Measurements from ENCODE around the gene SLC41A2. TPM values are rescaled to one million over a fixed set of nuclear protein-coding genes. Genes with fewer than 3 reads are reported as not detected.
"Not testable (repeated sequence)": the region's sequence is repeated elsewhere in the genome, so short reads cannot be mapped to it uniquely, and the experiment has no call there.

Gene SLC41A2
- total and polyA plus RNA-seq, 4 experiments from 2014 or later: 0.07 to 3.7 (median 2.0) TPM

DNA sequence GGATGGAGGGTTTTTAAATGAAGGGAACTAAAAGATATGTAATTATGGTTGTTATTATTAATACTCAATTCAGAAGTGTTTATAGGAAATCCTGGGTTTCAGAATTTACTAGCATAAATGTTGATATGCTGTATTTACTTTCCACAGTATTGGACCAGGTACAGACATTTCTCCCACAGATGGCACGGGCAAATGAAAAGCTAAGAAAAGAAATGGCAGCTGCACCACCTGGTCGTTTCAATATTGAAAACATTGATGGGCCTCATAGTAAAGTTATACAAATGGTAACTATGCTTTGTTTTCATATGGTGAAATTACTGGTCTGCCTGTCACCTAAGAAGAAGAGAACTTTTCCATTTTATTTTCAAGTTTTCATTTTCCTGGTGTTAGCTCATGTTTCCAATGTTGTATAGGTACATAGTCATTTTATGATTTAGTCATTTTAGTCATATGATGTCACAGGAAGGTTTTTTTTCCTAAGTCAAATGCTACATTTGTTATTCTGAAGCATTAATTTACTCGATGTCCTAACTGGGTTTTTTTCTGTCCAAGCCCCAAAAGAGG, 33.6 kb upstream of the SLC41A2 start:
- intact Hi-C loops (cut with micrococcal nuclease): no loop called here
- Mint-ChIP-seq H3K9me3 (no peaks in the 10 kb centered on the region), H3K4me1 (peaks cover 16 to 28% (median 20%) of the 10 kb centered on the region in 4 donors), H3K4me3 (no peak overlapping the region), H3K36me3 (peaks cover 67 to 79% of the 10 kb centered on the region in 2 donors), H3K27ac (no peak overlapping the region), H3K27me3 (no peaks in the 10 kb centered on the region)
- Histone ChIP-seq H3K27ac (ENCODE audit: low read depth, low read length) (no peak overlapping the region), H3K27me3 (ENCODE audit: insufficient read depth, low read length) (no peaks in the 10 kb centered on the region), H3K4me3 (ENCODE audit: low read length in 2 of 2) (no peak overlapping the region), H3K36me3 (ENCODE audit: insufficient read depth, low read length) (peaks cover 27% of the 10 kb centered on the region), H3K4me1 (ENCODE audit: insufficient read depth, low read length) (peaks cover 18% of the 10 kb centered on the region), H3K9me3 (ENCODE audit: control insufficient read depth in 1 of 2, low read length in 2 of 2) (no peaks in the 10 kb centered on the region)
- POLR2A ChIA-PET (ENCODE audit: partially characterized antibody): no interaction called here
- DNase-seq: no peak
- CTCF ChIA-PET (ENCODE audit: partially characterized antibody): no interaction called here

DNA sequence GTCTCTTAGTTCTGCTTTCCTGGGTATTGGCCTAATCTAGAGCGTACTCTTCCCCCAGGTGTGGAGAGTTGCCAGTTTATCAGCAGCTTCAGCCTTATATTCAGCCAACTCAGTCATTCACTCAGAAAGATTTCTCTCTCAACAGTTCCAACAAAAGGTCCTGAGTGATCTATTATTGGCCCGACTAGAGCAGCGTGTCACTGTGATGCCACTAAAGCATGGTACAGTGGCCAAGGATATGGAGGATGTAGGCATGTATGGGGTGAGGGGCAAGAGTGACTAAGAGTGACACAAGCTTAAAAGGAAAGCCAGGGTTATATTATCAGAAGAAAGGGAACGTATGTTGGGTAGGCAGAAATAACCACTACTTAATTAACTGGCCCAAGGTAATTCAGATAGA, 32.9 kb upstream of the SLC41A2 start:
- no peaks in the 10 kb centered on the region for H3K9me3 Mint-ChIP-seq
- ChIA-PET POLR2A (ENCODE audit: partially characterized antibody) (no interaction called here), CTCF (ENCODE audit: partially characterized antibody) (interaction anchor here (1.2 kb wide), 1 partner anchor 11 kb away, joined by 3 read pairs; no protein-coding TSS in a partner anchor)
- no peaks in the 10 kb centered on the region for H3K27me3 Mint-ChIP-seq
- no peak overlapping the region for H3K4me3 ChIP-seq (ENCODE audit: low read length in 2 of 2)
- no peaks in the 10 kb centered on the region for H3K9me3 ChIP-seq (ENCODE audit: control insufficient read depth in 1 of 2, low read length in 2 of 2)
- no peaks in the 10 kb centered on the region for H3K27me3 ChIP-seq (ENCODE audit: insufficient read depth, low read length)
- H3K4me1 Mint-ChIP-seq: peaks cover 20 to 35% (median 22%) of the 10 kb centered on the region in 4 donors
- DNase-seq: no peak
- intact Hi-C loops (cut with micrococcal nuclease): no loop called here
- peaks cover 27% of the 10 kb centered on the region for H3K36me3 ChIP-seq (ENCODE audit: insufficient read depth, low read length)
- H3K27ac ChIP-seq (ENCODE audit: low read depth, low read length): no peak overlapping the region
- H3K36me3 Mint-ChIP-seq: peaks cover 64 to 75% of the 10 kb centered on the region in 2 donors
- H3K4me1 ChIP-seq (ENCODE audit: insufficient read depth, low read length): peaks cover 20% of the 10 kb centered on the region
- H3K4me3 Mint-ChIP-seq: no peak overlapping the region
- H3K27ac Mint-ChIP-seq: no peak overlapping the region

DNA sequence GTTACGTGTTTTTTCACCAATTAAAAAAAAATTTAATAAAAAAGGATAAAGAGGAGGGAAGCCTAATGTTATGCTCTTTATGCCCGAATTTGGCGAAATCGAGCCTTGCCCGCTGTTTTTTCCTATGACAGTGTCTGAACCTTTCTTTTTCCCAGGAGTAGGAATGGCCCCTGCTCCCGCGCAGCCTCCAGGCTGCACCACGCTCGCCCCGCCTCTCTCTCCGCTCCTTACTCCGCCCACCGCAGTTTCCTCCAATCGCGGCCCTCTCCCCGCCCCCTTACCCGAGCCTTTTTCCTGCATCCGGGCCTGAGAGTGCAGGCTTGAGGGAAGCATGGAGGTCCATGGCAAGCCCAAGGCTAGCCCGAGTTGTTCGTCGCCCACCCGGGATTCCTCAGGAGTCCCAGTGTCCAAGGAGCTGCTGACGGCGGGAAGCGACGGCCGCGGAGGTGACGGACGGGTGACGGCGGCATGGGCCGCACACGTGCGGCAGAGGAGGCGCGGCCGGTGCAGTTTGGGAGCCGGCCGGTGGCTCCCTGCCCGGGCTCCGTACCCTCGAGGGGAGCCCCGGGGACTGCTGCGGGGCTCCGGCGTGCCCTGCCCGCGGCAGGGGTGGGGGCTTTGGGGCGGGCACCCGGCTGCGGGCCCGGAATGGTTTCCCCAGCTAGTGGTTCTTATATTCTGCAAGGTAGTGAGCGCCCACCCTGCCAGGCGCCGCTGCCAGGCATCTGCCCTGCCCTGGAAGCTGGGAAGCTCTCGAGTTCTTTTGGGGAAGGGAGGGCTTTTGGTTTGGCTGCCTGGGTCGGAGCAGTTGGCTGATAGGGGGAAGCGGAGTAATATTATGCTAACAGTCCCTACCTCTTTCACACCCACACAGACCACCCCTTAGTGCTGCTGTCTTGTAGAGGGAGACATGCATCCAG, 28.2 kb upstream of the SLC41A2 start, which contains the start of gene NOPCHAP1:
Gene NOPCHAP1 (plus strand): TSS at position 295 of the 920 bp plus-strand sequence. CDS start 37 bp downstream, at position 332.
- peak within 1 kb of the TSS; percentile 59 to 94 (median 86) for H3K27ac Mint-ChIP-seq
- Histone ChIP-seq H3K36me3 (ENCODE audit: insufficient read depth, low read length) (peaks cover 8% of the 10 kb centered on the region), H3K4me1 (ENCODE audit: insufficient read depth, low read length) (peaks cover 28% of the 10 kb centered on the region), H3K27ac (ENCODE audit: low read depth, low read length) (peak within 1 kb of the TSS; percentile 64), H3K9me3 (ENCODE audit: control insufficient read depth in 1 of 2, low read length in 2 of 2) (no peaks in the 10 kb centered on the region), H3K27me3 (ENCODE audit: insufficient read depth, low read length) (no peaks in the 10 kb centered on the region), H3K4me3 (ENCODE audit: low read length in 2 of 2) (peak within 1 kb of the TSS; percentile 68 to 80)
- DNase-seq: peak; percentile 73 to 84 (median 79)
- H3K9me3 Mint-ChIP-seq: no peaks in the 10 kb centered on the region
- ChIA-PET CTCF (ENCODE audit: partially characterized antibody) (interaction anchor here (0.6 to 1.5 kb wide), 2 partner anchors 27 to 604 kb away, joined by 3 to 6 read pairs; no protein-coding TSS in a partner anchor), POLR2A (ENCODE audit: partially characterized antibody) (interaction anchor here (0.6 to 1.0 kb wide), 3 partner anchors 51 to 302 kb away, joined by 3 to 4 read pairs (median 3); no protein-coding TSS in a partner anchor)
- intact Hi-C loops (cut with micrococcal nuclease): loop anchor here (1.0 to 2.0 kb wide), 4 partner anchors 28 to 121 kb away; partner anchors contain the start of genes SLC41A2 and WASHC4
- peaks cover 21 to 43% (median 27%) of the 10 kb centered on the region in 4 donors for H3K4me1 Mint-ChIP-seq
- H3K4me3 Mint-ChIP-seq: peak within 1 kb of the TSS; percentile 88 to 94 (median 92)
- peaks cover 30 to 33% of the 10 kb centered on the region in 2 donors for H3K36me3 Mint-ChIP-seq
- H3K27me3 Mint-ChIP-seq: no peaks in the 10 kb centered on the region

DNA sequence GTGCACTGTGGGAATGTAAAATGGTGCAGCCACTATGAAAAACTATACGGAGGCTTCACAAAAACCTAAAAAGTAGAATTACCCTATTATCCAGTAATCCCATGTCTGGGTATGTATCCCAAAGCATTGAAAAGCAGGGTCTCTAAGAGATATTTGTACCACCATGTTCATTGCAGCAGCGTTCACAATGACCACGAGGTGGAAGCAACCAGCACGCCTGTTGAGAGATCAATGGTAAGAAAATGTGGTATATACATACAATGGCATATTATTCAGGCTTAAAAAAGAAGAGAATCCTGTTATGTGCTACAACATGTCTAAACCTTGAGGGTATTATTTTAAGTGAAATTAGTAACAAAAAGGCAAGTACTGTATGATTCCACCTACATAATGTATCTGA, 27.1 kb upstream of the SLC41A2 start:
- H3K4me1 ChIP-seq (ENCODE audit: insufficient read depth, low read length): peaks cover 28% of the 10 kb centered on the region
- CTCF ChIA-PET (ENCODE audit: partially characterized antibody): interaction anchor here (1.5 kb wide), 1 partner anchor 26 kb away, joined by 6 read pairs; no protein-coding TSS in a partner anchor

DNA sequence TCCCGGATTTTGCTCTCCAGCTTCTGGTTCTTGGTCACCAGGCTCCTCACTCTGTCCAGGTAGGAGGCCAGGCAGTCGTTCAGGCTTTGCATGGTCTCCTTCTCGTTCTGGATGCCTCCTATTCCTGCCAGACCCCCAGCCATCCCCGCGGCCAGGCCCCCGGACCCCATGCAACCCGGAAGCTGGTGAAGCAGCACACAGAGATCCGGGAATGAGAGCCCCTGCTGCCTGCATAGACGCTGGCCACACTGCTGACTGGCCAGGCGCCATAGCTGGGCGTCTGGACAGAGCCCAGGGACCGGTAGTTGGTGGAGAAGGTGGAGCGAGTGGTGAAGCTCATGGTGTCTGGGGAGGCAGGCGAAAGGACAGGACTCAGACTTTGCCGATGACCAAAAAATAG, 19.6 kb upstream of the SLC41A2 start:
- DNase-seq; POLR2A ChIA-PET (ENCODE audit: partially characterized antibody); H3K4me3 Mint-ChIP-seq; H3K36me3 ChIP-seq (ENCODE audit: insufficient read depth, low read length); H3K27me3 Mint-ChIP-seq; H3K9me3 ChIP-seq (ENCODE audit: control insufficient read depth in 1 of 2, low read length in 2 of 2); H3K27ac Mint-ChIP-seq; H3K36me3 Mint-ChIP-seq; intact Hi-C loops (cut with micrococcal nuclease); H3K27me3 ChIP-seq (ENCODE audit: insufficient read depth, low read length); H3K9me3 Mint-ChIP-seq; H3K4me3 ChIP-seq (ENCODE audit: low read length in 2 of 2); H3K4me1 ChIP-seq (ENCODE audit: insufficient read depth, low read length); H3K4me1 Mint-ChIP-seq; H3K27ac ChIP-seq (ENCODE audit: low read depth, low read length): not testable (repeated sequence)
- CTCF ChIA-PET (ENCODE audit: partially characterized antibody): interaction anchor here (1.5 kb wide), 1 partner anchor 10 kb away, joined by 5 read pairs; no protein-coding TSS in a partner anchor

More for the DNA sequence above, 27.1 kb upstream of the SLC41A2 start:
- Histone ChIP-seq H3K27ac (ENCODE audit: low read depth, low read length) (no peak overlapping the region), H3K4me3 (ENCODE audit: low read length in 2 of 2) (peak overlapping the region in 1 of 2 donors; percentile 80), H3K9me3 (ENCODE audit: control insufficient read depth in 1 of 2, low read length in 2 of 2) (no peaks in the 10 kb centered on the region), H3K27me3 (ENCODE audit: insufficient read depth, low read length) (no peaks in the 10 kb centered on the region), H3K36me3 (ENCODE audit: insufficient read depth, low read length) (no peaks in the 10 kb centered on the region)
- H3K27me3 Mint-ChIP-seq: no peaks in the 10 kb centered on the region
- POLR2A ChIA-PET (ENCODE audit: partially characterized antibody): interaction anchor here (0.7 kb wide), 1 partner anchor 42 kb away, joined by 3 read pairs; no protein-coding TSS in a partner anchor
- peak overlapping the region; percentile 88 to 94 (median 92) for H3K4me3 Mint-ChIP-seq
- H3K9me3 Mint-ChIP-seq: no peaks in the 10 kb centered on the region
- H3K36me3 Mint-ChIP-seq: peaks cover 20 to 23% of the 10 kb centered on the region in 2 donors
- H3K4me1 Mint-ChIP-seq: peaks cover 21 to 43% (median 27%) of the 10 kb centered on the region in 4 donors
- no peak for DNase-seq
- peak overlapping the region in 4 of 7 donors; percentile 26 to 70 (median 46) for H3K27ac Mint-ChIP-seq
- intact Hi-C loops (cut with micrococcal nuclease): no loop called here

DNA sequence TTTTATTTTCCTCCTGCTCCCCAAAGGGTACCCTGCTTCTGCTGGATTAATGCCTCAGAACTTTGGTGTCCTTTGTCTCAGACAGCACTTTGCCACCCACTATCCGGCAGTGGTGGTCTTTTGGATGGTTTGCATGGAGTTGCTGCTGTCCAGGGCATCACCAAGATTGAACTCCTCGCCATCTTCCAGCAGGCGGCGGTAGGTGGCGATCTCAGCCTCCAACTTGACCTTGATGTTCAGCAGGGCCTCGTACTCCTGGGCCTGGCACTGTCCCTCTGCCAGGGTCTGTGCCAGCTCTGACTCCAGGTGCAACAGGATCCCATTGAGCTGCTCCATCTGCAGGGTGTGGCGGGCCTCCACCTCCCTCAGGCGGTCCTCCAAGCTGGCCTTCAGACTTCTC, 18.6 kb upstream of the SLC41A2 start:
- no peaks in the 10 kb centered on the region for H3K27me3 ChIP-seq (ENCODE audit: insufficient read depth, low read length)
- ChIA-PET CTCF (ENCODE audit: partially characterized antibody) (interaction anchor here (1.5 kb wide), 1 partner anchor 9 kb away, joined by 5 read pairs; no protein-coding TSS in a partner anchor), POLR2A (ENCODE audit: partially characterized antibody) (no interaction called here)
- H3K27me3 Mint-ChIP-seq: no peaks in the 10 kb centered on the region
- intact Hi-C loops (cut with micrococcal nuclease): no loop called here
- H3K4me3 ChIP-seq (ENCODE audit: low read length in 2 of 2): no peak overlapping the region
- H3K9me3 Mint-ChIP-seq: no peaks in the 10 kb centered on the region
- H3K4me3 Mint-ChIP-seq: no peak overlapping the region
- no peaks in the 10 kb centered on the region for H3K4me1 Mint-ChIP-seq
- H3K4me1 ChIP-seq (ENCODE audit: insufficient read depth, low read length): no peaks in the 10 kb centered on the region
- no peaks in the 10 kb centered on the region for H3K9me3 ChIP-seq (ENCODE audit: control insufficient read depth in 1 of 2, low read length in 2 of 2)
- DNase-seq: no peak
- H3K36me3 ChIP-seq (ENCODE audit: insufficient read depth, low read length): no peaks in the 10 kb centered on the region
- H3K27ac ChIP-seq (ENCODE audit: low read depth, low read length): no peak overlapping the region
- H3K36me3 Mint-ChIP-seq: no peaks in the 10 kb centered on the region
- H3K27ac Mint-ChIP-seq: no peak overlapping the region

All from CD4-positive, alpha-beta memory T cell (primary cell).